ENCODE measurements around the gene CREB3. TPM values are rescaled to one million over a fixed set of nuclear protein-coding genes. Genes with fewer than 3 reads are reported as not detected.

CREB3 gene
- polyA plus RNA-seq, 10 donors: 20.9 to 29.3 (median 25.4) TPM

GRCh38 chr9:35723426-35723825 is 9.0 kb upstream of the CREB3 start:
- no peak for DNase-seq

- DNase-seq: no peak
Measured at GRCh38 chr9:35723908-35724307, 8.6 kb upstream of the CREB3 start.

- DNase-seq: no peak
Measured at GRCh38 chr9:35725362-35725761, 7.1 kb upstream of the CREB3 start.

- no peak for DNase-seq
Measured at GRCh38 chr9:35726931-35727330, 5.5 kb upstream of the CREB3 start.

GRCh38 chr9:35727676-35728040 is 4.8 kb upstream of the CREB3 start:
- DNase-seq: no peak

GRCh38 chr9:35728041-35728971 is 4.2 kb upstream of the CREB3 start:
- DNase-seq: peak; percentile 53 to 87 (median 68)

- no peak for DNase-seq
Measured at GRCh38 chr9:35729101-35729500, 3.4 kb upstream of the CREB3 start.

GRCh38 chr9:35729700-35730485 is 2.6 kb upstream of the CREB3 start:
- peak; percentile 34 to 79 (median 60) for DNase-seq

- DNase-seq: no peak
Measured at GRCh38 chr9:35730486-35730854, 2.0 kb upstream of the CREB3 start.

GRCh38 chr9:35731415-35732184 is 866 bp upstream of the CREB3 start:
- DNase-seq: no peak

GRCh38 chr9:35732800-35733541 is 505 bp downstream of the CREB3 start:
- no peak for DNase-seq

- no peak for DNase-seq
Measured at GRCh38 chr9:35734096-35734495, 1.6 kb downstream of the CREB3 start.

GRCh38 chr9:35736201-35736633 is 3.8 kb downstream of the CREB3 start:
- peak; percentile 44 to 77 (median 46) for DNase-seq

GRCh38 chr9:35737143-35737542 is 4.7 kb downstream of the CREB3 start:
- DNase-seq: no peak

- no peak for DNase-seq
Measured at GRCh38 chr9:35738186-35738585, 5.7 kb downstream of the CREB3 start.

GRCh38 chr9:35738924-35739323 is 6.5 kb downstream of the CREB3 start:
- no peak for DNase-seq

- DNase-seq: no peak
Measured at GRCh38 chr9:35740243-35740642, 7.8 kb downstream of the CREB3 start.

- DNase-seq: no peak
Measured at GRCh38 chr9:35741740-35742139, 9.3 kb downstream of the CREB3 start.

GRCh38 chr9:35743452-35743851 is 11.0 kb downstream of the CREB3 start:
- no peak for DNase-seq

- DNase-seq: no peak
Measured at GRCh38 chr9:35743880-35744518, 11.5 kb downstream of the CREB3 start.

- no peak for DNase-seq
Measured at GRCh38 chr9:35745569-35745968, 13.1 kb downstream of the CREB3 start.

Measured in muscle of back (tissue), 11 donors.